ENCODE results near the gene SLC6A11. TPM values are rescaled to one million over a fixed set of nuclear protein-coding genes. Genes with fewer than 3 reads are reported as not detected.

The SLC6A11 gene
- polyA plus RNA-seq, 4 donors, result 0.04 TPM; not detected in 3

DNA sequence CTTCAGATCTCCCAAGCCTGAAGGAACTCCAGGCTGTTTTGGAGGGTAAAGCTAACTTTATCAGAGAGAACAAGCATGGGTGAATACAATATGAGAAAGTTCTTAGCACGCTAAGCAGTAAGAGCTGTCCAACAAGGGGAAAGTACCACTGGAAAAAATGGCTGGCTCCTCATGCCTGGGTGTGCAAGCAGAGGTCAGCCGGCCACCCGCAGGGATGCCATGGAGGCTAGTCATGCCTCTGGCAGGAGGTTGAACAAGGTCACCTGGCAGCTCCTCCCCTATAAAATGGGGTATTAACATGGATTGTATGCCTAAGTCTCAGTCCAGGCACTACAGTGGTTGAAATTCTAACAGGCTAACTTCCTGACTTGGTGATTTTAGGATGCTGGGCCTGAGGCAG is 101.1 kb downstream of the SLC6A11 start:
- Histone ChIP-seq H3K4me3 (ENCODE audit: low read depth in 1 of 3, low read length in 3 of 3) (no peak overlapping the region), H3K27me3 (ENCODE audit: control insufficient read depth in 3 of 3, insufficient read depth in 3 of 3, low read length in 3 of 3) (peaks cover 0 to 7% (median 0%) of the 10 kb centered on the region in 3 donors), H3K9me3 (ENCODE audit: control insufficient read depth in 2 of 2, insufficient read depth in 1 of 2, low read depth in 1 of 2, low read length in 1 of 2) (peaks cover 0 to 3% of the 10 kb centered on the region in 2 donors), H3K4me1 (ENCODE audit: control insufficient read depth in 3 of 3, insufficient read depth in 2 of 3, low read depth in 1 of 3, low read length in 2 of 3) (no peaks in the 10 kb centered on the region), H3K27ac (ENCODE audit: low read depth in 1 of 3, low read length in 2 of 3) (no peak overlapping the region), H3K36me3 (ENCODE audit: control insufficient read depth in 3 of 3, insufficient read depth in 2 of 3, low read depth in 1 of 3, low read length in 3 of 3) (no peaks in the 10 kb centered on the region)
- DNase-seq (no peak), FAIRE-seq (no peak)
- 69 to 79% (median 72%) methylated on average over 3 of the region's 3 CpGs for WGBS, 3 donors

GRCh38 chr3:10918011-10918410 is 102.0 kb downstream of the SLC6A11 start:
- H3K27ac ChIP-seq (ENCODE audit: low read depth in 1 of 3, low read length in 2 of 3), result no peak overlapping the region
- no peak for DNase-seq
- H3K4me1 ChIP-seq (ENCODE audit: control insufficient read depth in 3 of 3, insufficient read depth in 2 of 3, low read depth in 1 of 3, low read length in 2 of 3), result no peaks in the 10 kb centered on the region
- 86 to 90% (median 88%) methylated on average over 11 of the region's 11 CpGs for WGBS, 3 donors
- H3K36me3 ChIP-seq (ENCODE audit: control insufficient read depth in 3 of 3, insufficient read depth in 2 of 3, low read depth in 1 of 3, low read length in 3 of 3), result no peaks in the 10 kb centered on the region
- no peak overlapping the region for H3K4me3 ChIP-seq (ENCODE audit: low read depth in 1 of 3, low read length in 3 of 3)
- H3K27me3 ChIP-seq (ENCODE audit: control insufficient read depth in 3 of 3, insufficient read depth in 3 of 3, low read length in 3 of 3), result peaks cover 0 to 7% (median 0%) of the 10 kb centered on the region in 3 donors
- no peak for FAIRE-seq
- peaks cover 0 to 3% of the 10 kb centered on the region in 2 donors for H3K9me3 ChIP-seq (ENCODE audit: control insufficient read depth in 2 of 2, insufficient read depth in 1 of 2, low read depth in 1 of 2, low read length in 1 of 2)

DNA sequence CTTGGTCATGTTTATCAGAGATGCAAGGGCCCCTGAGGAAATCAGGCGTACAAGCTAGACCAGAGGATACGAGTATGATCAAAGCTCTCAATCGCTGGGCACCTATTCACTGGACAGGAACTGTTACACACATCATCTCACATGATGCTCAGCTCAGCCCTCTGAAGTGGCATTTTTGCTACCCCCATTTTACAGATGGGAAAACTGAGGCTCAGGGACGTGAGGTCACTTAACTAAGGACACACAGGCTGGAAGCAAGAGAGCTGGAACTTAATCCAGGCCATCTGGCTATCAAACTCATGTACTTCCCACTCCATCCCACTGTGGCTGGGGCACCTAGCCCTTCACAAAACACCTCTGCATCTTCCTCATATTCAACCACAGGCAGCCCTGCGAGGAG is 103.6 kb downstream of the SLC6A11 start:
- DNase-seq (no peak), FAIRE-seq (no peak)
- Histone ChIP-seq H3K27me3 (ENCODE audit: control insufficient read depth in 3 of 3, insufficient read depth in 3 of 3, low read length in 3 of 3) (peaks cover 0 to 7% (median 0%) of the 10 kb centered on the region in 3 donors), H3K36me3 (ENCODE audit: control insufficient read depth in 3 of 3, insufficient read depth in 2 of 3, low read depth in 1 of 3, low read length in 3 of 3) (no peaks in the 10 kb centered on the region), H3K9me3 (ENCODE audit: control insufficient read depth in 2 of 2, insufficient read depth in 1 of 2, low read depth in 1 of 2, low read length in 1 of 2) (peaks cover 0 to 3% of the 10 kb centered on the region in 2 donors), H3K27ac (ENCODE audit: low read depth in 1 of 3, low read length in 2 of 3) (no peak overlapping the region), H3K4me1 (ENCODE audit: control insufficient read depth in 3 of 3, insufficient read depth in 2 of 3, low read depth in 1 of 3, low read length in 2 of 3) (no peaks in the 10 kb centered on the region), H3K4me3 (ENCODE audit: low read depth in 1 of 3, low read length in 3 of 3) (no peak overlapping the region)
- 59 to 71% (median 63%) methylated on average over 5 of the region's 5 CpGs for WGBS, 3 donors

- Histone ChIP-seq H3K27me3 (ENCODE audit: control insufficient read depth in 3 of 3, insufficient read depth in 3 of 3, low read length in 3 of 3) (peaks cover 0 to 1% (median 0%) of the 10 kb centered on the region in 3 donors), H3K27ac (ENCODE audit: low read depth in 1 of 3, low read length in 2 of 3) (no peak overlapping the region), H3K36me3 (ENCODE audit: control insufficient read depth in 3 of 3, insufficient read depth in 2 of 3, low read depth in 1 of 3, low read length in 3 of 3) (no peaks in the 10 kb centered on the region), H3K4me1 (ENCODE audit: control insufficient read depth in 3 of 3, insufficient read depth in 2 of 3, low read depth in 1 of 3, low read length in 2 of 3) (no peaks in the 10 kb centered on the region), H3K4me3 (ENCODE audit: low read depth in 1 of 3, low read length in 3 of 3) (no peak overlapping the region), H3K9me3 (ENCODE audit: control insufficient read depth in 2 of 2, insufficient read depth in 1 of 2, low read depth in 1 of 2, low read length in 1 of 2) (no peaks in the 10 kb centered on the region)
- WGBS, 3 donors, result 84 to 89% (median 89%) methylated on average over 14 of the region's 14 CpGs
- DNase-seq, result no peak
- FAIRE-seq, result no peak
Observed at GRCh38 chr3:10925436-10926255, 109.6 kb downstream of the SLC6A11 start.

DNA sequence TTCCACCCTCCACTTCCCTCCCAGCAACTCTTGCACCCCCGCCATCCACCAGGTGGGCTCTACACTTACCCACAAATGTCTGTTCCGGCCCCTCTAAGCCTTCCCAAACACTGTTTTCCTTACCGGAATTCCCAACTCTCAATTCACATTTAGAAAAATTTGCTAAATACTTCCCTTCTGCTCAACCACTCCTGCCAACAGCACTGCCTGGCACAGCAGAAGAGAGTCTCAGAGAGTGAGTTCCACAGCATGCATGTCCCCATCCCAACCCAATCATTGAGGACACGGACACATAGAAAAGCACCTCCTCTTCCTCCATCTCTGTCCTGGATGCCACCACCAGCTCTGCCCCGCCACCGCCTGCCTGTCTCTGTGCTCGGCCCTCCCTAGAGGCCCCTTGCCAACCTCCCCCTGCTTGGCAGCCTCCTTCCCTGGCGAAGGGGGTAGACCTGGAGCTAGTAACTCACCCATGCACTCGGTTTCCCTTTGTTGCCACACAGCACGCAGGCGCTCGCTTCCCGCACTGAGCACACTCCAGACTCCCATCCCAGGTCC is 110.3 kb downstream of the SLC6A11 start:
- Histone ChIP-seq H3K4me1 (ENCODE audit: control insufficient read depth in 3 of 3, insufficient read depth in 2 of 3, low read depth in 1 of 3, low read length in 2 of 3) (no peaks in the 10 kb centered on the region), H3K4me3 (ENCODE audit: low read depth in 1 of 3, low read length in 3 of 3) (no peak overlapping the region), H3K27ac (ENCODE audit: low read depth in 1 of 3, low read length in 2 of 3) (no peak overlapping the region), H3K9me3 (ENCODE audit: control insufficient read depth in 2 of 2, insufficient read depth in 1 of 2, low read depth in 1 of 2, low read length in 1 of 2) (no peaks in the 10 kb centered on the region), H3K27me3 (ENCODE audit: control insufficient read depth in 3 of 3, insufficient read depth in 3 of 3, low read length in 3 of 3) (no peaks in the 10 kb centered on the region), H3K36me3 (ENCODE audit: control insufficient read depth in 3 of 3, insufficient read depth in 2 of 3, low read depth in 1 of 3, low read length in 3 of 3) (no peaks in the 10 kb centered on the region)
- WGBS, 3 donors, result 83 to 90% (median 84%) methylated on average over 12 to 13 of the region's 13 CpGs
- no peak for FAIRE-seq
- no peak for DNase-seq

DNA sequence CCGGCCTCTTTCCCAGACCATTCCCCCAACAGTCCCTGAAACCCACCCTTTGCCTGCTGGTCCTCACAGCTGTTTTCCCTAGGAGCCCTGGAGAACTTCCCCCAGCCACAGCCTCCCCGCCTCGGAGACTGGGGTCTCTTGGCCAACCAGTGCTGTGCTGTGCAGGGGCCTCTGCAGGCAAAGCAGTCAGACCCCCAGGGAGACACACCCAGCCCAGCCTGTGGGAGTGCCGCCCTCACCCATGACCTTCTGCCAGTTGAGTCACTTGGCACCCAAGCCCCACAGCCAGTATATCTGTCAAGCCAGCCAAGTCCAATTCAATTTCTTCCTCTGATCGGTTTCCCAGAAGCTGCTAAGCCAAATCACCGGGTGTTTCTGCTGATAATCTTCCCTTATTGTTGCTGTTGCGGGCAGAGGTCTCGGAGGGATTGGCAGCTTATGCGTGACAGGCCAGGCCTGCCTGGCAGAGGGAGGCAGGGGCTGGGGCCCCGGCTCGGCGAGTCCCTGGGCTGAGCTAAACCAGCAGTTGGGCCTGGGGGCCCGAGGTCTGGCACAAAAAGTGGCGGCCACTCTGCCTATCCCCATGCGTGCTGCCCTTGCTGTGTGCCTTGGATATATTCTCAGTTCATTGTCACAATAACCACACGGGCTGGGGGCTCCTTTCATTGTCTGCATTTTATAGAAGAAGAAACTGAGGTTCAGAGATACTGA is 110.9 kb downstream of the SLC6A11 start:
- DNase-seq, result no peak
- no peaks in the 10 kb centered on the region for H3K36me3 ChIP-seq (ENCODE audit: control insufficient read depth in 3 of 3, insufficient read depth in 2 of 3, low read depth in 1 of 3, low read length in 3 of 3)
- no peak for FAIRE-seq
- no peak overlapping the region for H3K4me3 ChIP-seq (ENCODE audit: low read depth in 1 of 3, low read length in 3 of 3)
- H3K27ac ChIP-seq (ENCODE audit: low read depth in 1 of 3, low read length in 2 of 3), result no peak overlapping the region
- 42 to 67% (median 48%) methylated on average over 16 of the region's 16 CpGs for WGBS, 3 donors
- no peaks in the 10 kb centered on the region for H3K9me3 ChIP-seq (ENCODE audit: control insufficient read depth in 2 of 2, insufficient read depth in 1 of 2, low read depth in 1 of 2, low read length in 1 of 2)
- no peaks in the 10 kb centered on the region for H3K4me1 ChIP-seq (ENCODE audit: control insufficient read depth in 3 of 3, insufficient read depth in 2 of 3, low read depth in 1 of 3, low read length in 2 of 3)
- H3K27me3 ChIP-seq (ENCODE audit: control insufficient read depth in 3 of 3, insufficient read depth in 3 of 3, low read length in 3 of 3), result no peaks in the 10 kb centered on the region

DNA sequence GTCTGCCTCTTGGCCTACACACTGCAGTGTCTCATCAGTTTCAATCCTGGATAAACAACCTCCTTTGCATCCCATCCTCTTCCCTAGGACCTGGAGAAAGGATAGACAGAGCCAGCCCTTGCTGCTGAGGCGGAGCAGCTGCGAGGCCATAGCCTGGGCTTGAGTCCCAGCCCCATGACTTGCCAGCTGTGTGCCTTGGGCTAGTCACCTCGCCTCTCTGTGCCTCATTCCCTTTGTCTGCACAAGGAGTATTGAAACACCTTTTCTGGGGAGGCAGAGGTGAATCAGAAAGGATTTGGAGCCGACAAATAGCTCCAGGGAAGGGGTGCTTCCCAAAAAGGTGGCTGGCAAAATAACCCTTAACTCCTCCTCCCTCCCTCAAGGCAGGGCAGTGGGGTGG is 111.5 kb downstream of the SLC6A11 start:
- H3K36me3 ChIP-seq (ENCODE audit: control insufficient read depth in 3 of 3, insufficient read depth in 2 of 3, low read depth in 1 of 3, low read length in 3 of 3), result no peaks in the 10 kb centered on the region
- 53 to 74% (median 55%) methylated on average over 4 of the region's 4 CpGs for WGBS, 3 donors
- H3K9me3 ChIP-seq (ENCODE audit: control insufficient read depth in 2 of 2, insufficient read depth in 1 of 2, low read depth in 1 of 2, low read length in 1 of 2), result no peaks in the 10 kb centered on the region
- H3K4me1 ChIP-seq (ENCODE audit: control insufficient read depth in 3 of 3, insufficient read depth in 2 of 3, low read depth in 1 of 3, low read length in 2 of 3), result no peaks in the 10 kb centered on the region
- H3K4me3 ChIP-seq (ENCODE audit: low read depth in 1 of 3, low read length in 3 of 3), result no peak overlapping the region
- FAIRE-seq (no peak), DNase-seq (no peak)
- no peaks in the 10 kb centered on the region for H3K27me3 ChIP-seq (ENCODE audit: control insufficient read depth in 3 of 3, insufficient read depth in 3 of 3, low read length in 3 of 3)
- no peak overlapping the region for H3K27ac ChIP-seq (ENCODE audit: low read depth in 1 of 3, low read length in 2 of 3)

- H3K4me3 ChIP-seq (ENCODE audit: low read depth in 1 of 3, low read length in 3 of 3), result no peak overlapping the region
- no peak overlapping the region for H3K27ac ChIP-seq (ENCODE audit: low read depth in 1 of 3, low read length in 2 of 3)
- no peak for DNase-seq
- no peaks in the 10 kb centered on the region for H3K9me3 ChIP-seq (ENCODE audit: control insufficient read depth in 2 of 2, insufficient read depth in 1 of 2, low read depth in 1 of 2, low read length in 1 of 2)
- H3K4me1 ChIP-seq (ENCODE audit: control insufficient read depth in 3 of 3, insufficient read depth in 2 of 3, low read depth in 1 of 3, low read length in 2 of 3), result no peaks in the 10 kb centered on the region
- H3K36me3 ChIP-seq (ENCODE audit: control insufficient read depth in 3 of 3, insufficient read depth in 2 of 3, low read depth in 1 of 3, low read length in 3 of 3), result no peaks in the 10 kb centered on the region
- no peak for FAIRE-seq
- WGBS, 3 donors, result 56 to 61% (median 60%) methylated on average over 9 of the region's 9 CpGs
- H3K27me3 ChIP-seq (ENCODE audit: control insufficient read depth in 3 of 3, insufficient read depth in 3 of 3, low read length in 3 of 3), result no peaks in the 10 kb centered on the region
Observed at GRCh38 chr3:10928407-10928960, 112.5 kb downstream of the SLC6A11 start.

All from small intestine (tissue), 7 donors.